Caco-2 (cell line): Measurements from ENCODE around the gene CNTN5. TPM values are rescaled to one million over a fixed set of nuclear protein-coding genes. Genes with fewer than 3 reads are reported as not detected.

Experiments used
- BruUV-seq: library from RNA; stranded (reverse); fragments of 400-500 nt; replicated peaks from 2 replicates; lab custom pipeline; 2021; lab: Mats Ljungman, UMichigan
- CTCF ChIA-PET: fragments of 300-600 bp; sonication (Branson Sonifier 250); formaldehyde crosslinking; loops from one replicate; lab custom pipeline; 2022; ENCODE audit warnings: antibody characterized with exemption; lab: Charles Lee
- POLR2A ChIA-PET: fragments of 300-600 bp; sonication (Branson Sonifier 250); formaldehyde crosslinking; loops from one replicate; lab custom pipeline; 2022; ENCODE audit warnings: antibody characterized with exemption; lab: Charles Lee
- DNase-seq, 2 experiments: peaks; one replicate each; pipeline versions ENCODE4 v3.0.0 to v3.0.0-alpha.2; 2020 to 2022
- H3K27me3 ChIP-seq: replicated peaks from 2 replicates; pipeline ENCODE4 v1.6.0; 2011; ENCODE audit warnings: low read length; ENCODE audit not compliant: control insufficient read depth, insufficient read depth
- H3K36me3 ChIP-seq: 2 replicates; pipeline ENCODE4 v1.5.1; 2011; ENCODE audit warnings: low read length; ENCODE audit not compliant: control insufficient read depth, insufficient read depth
- H3K4me1 ChIP-seq: fragments of 250-450 bp; sonication (Bioruptor Pico); 2 replicates; pipeline ENCODE4 v1.5.1; 2020; ENCODE audit warnings: mild to moderate bottlenecking
- H3K4me3 ChIP-seq: 2 replicates; pipeline ENCODE4 v1.5.1; 2011; ENCODE audit warnings: low read depth, mild to moderate bottlenecking, control low read depth, low read length
- H3K9me3 ChIP-seq: fragments of 250-450 bp; sonication (Bioruptor Pico); 2 replicates; pipeline ENCODE4 v1.5.1; 2020; ENCODE audit warnings: mild to moderate bottlenecking, moderate library complexity
- H3K27ac Mint-ChIP-seq: one replicate; pipeline ENCODE4 v1.8.0; 2022; ENCODE audit warnings: mixed read lengths; ENCODE audit not compliant: unreplicated experiment
- H3K27me3 Mint-ChIP-seq: one replicate; pipeline ENCODE4 v1.8.0; 2022; ENCODE audit warnings: mixed read lengths; ENCODE audit not compliant: insufficient read depth, unreplicated experiment
- H3K36me3 Mint-ChIP-seq: one replicate; pipeline ENCODE4 v1.8.0; 2022; ENCODE audit warnings: mild to moderate bottlenecking, mixed read lengths; ENCODE audit not compliant: insufficient read depth, unreplicated experiment
- H3K4me1 Mint-ChIP-seq: one replicate; pipeline ENCODE4 v1.8.0; 2022; ENCODE audit warnings: low read depth, mixed read lengths; ENCODE audit not compliant: unreplicated experiment
- H3K4me3 Mint-ChIP-seq: one replicate; pipeline ENCODE4 v1.8.0; 2022; ENCODE audit warnings: mild to moderate bottlenecking, moderate library complexity, mixed read lengths; ENCODE audit not compliant: unreplicated experiment
- H3K9me3 Mint-ChIP-seq: one replicate; pipeline ENCODE4 v1.8.0; 2022; ENCODE audit warnings: mixed read lengths; ENCODE audit not compliant: unreplicated experiment
- intact Hi-C: fragments of 100-400 bp; cut with micrococcal nuclease; formaldehyde crosslinking; loops from one replicate; pipeline ENCODE4 v1.10.0; 2022; ENCODE audit not compliant: unreplicated experiment
- total RNA-seq: library from RNA; stranded (reverse); gene quantifications from 2 replicates; pipeline ENCODE4 v1.2.3, GENCODE V29; 2022
- TF ChIP-seq, protein P1 (sequence below), 2 experiments: fragments of 200-600 bp in 1 of 2; IDR thresholded peaks; 1 replicate in 1 of 2; 2 replicates in 1 of 2; pipeline versions ENCODE4 v1.5.1 to v1.8.0; 2011 to 2022; ENCODE audit warnings: antibody characterized with exemption in 1 of 2, control low read depth in 1 of 2, inconsistent platforms in 1 of 2, low read depth in 1 of 2, low read length in 1 of 2, mild to moderate bottlenecking in 1 of 2, moderate library complexity in 1 of 2; ENCODE audit not compliant: insufficient read depth in 1 of 2, severe bottlenecking in 1 of 2, unreplicated experiment in 1 of 2

CNTN5 gene
- total RNA-seq, 1 experiment from 2014 or later = 1.00 TPM

DNA sequence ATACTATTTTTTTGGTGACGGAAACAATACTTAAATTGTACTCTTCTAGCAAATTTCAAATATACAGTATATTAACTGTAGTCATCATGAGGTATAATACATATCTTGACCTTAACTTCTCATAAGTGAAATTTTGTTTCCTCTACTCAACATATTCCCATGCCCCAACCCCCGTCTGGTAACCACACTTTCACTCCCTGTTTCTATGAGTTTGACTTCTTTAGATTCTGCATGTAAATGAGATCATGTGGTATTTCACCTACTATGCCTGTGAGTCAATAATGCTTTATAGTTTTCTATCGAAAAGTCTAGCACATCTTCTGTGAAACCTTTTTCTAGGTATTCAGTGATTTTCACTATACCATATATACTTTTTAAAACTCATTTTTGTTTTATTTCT is 663.2 kb downstream of the CNTN5 start:
- TF ChIP-seq, protein P1, sequence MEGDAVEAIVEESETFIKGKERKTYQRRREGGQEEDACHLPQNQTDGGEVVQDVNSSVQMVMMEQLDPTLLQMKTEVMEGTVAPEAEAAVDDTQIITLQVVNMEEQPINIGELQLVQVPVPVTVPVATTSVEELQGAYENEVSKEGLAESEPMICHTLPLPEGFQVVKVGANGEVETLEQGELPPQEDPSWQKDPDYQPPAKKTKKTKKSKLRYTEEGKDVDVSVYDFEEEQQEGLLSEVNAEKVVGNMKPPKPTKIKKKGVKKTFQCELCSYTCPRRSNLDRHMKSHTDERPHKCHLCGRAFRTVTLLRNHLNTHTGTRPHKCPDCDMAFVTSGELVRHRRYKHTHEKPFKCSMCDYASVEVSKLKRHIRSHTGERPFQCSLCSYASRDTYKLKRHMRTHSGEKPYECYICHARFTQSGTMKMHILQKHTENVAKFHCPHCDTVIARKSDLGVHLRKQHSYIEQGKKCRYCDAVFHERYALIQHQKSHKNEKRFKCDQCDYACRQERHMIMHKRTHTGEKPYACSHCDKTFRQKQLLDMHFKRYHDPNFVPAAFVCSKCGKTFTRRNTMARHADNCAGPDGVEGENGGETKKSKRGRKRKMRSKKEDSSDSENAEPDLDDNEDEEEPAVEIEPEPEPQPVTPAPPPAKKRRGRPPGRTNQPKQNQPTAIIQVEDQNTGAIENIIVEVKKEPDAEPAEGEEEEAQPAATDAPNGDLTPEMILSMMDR (IDR thresholded peaks at IDR 0.05; ENCODE audit: insufficient read depth in 1 of 2, low read depth in 1 of 2, low read length in 1 of 2, severe bottlenecking in 1 of 2, unreplicated experiment in 1 of 2) = no peak
- Mint-ChIP-seq H3K4me3 (no peak overlapping the region), H3K4me1 (no peaks in the 10 kb centered on the region), H3K36me3 (no peaks in the 10 kb centered on the region), H3K27ac (no peak overlapping the region), H3K9me3 (no peaks in the 10 kb centered on the region), H3K27me3 (peaks cover 3% of the 10 kb centered on the region)
- ChIA-PET POLR2A (no interaction called here), CTCF (no interaction called here)
- BruUV-seq = no TSS peak
- Histone ChIP-seq H3K36me3 (no peaks in the 10 kb centered on the region), H3K27me3 (no peaks in the 10 kb centered on the region), H3K4me1 (no peaks in the 10 kb centered on the region), H3K9me3 (no peaks in the 10 kb centered on the region), H3K4me3 (no peak overlapping the region)
- DNase-seq = no peak
- intact Hi-C loops = no loop called here

DNA sequence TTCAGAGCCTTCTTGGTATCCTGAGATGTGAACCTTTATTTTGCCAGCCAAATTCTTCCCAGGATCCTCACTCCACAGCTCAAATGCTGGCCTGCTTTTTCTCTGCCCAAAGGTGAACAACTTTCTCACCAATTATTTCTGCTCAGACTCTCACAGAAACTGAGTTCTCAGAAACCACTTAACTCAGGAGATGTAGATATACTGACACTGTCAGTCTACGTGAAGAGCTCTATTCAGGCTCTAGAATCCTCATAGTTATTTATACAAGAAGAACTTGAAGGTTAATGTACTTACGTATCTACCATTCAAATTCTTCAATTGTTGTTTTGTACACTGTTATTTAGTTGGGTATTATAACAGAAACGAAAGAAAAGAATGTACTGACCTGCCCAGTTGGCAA is 666.1 kb downstream of the CNTN5 start:
- Histone ChIP-seq H3K4me3 (no peak overlapping the region), H3K4me1 (no peaks in the 10 kb centered on the region), H3K27me3 (no peaks in the 10 kb centered on the region), H3K9me3 (0 out of 2 replicates have a peak, but pooled peaks cover 2% of the 10 kb centered on the region), H3K36me3 (no peaks in the 10 kb centered on the region)
- peaks cover 3% of the 10 kb centered on the region for H3K27me3 Mint-ChIP-seq
- no TSS peak for BruUV-seq
- no peak overlapping the region for H3K4me3 Mint-ChIP-seq
- no peaks in the 10 kb centered on the region for H3K36me3 Mint-ChIP-seq
- H3K4me1 Mint-ChIP-seq = no peaks in the 10 kb centered on the region
- TF ChIP-seq, protein P1 (IDR thresholded peaks at IDR 0.05; ENCODE audit: insufficient read depth in 1 of 2, low read depth in 1 of 2, low read length in 1 of 2, severe bottlenecking in 1 of 2, unreplicated experiment in 1 of 2) = no peak
- DNase-seq = no peak
- CTCF ChIA-PET = no interaction called here
- H3K27ac Mint-ChIP-seq = no peak overlapping the region
- POLR2A ChIA-PET = no interaction called here
- peaks cover 12% of the 10 kb centered on the region for H3K9me3 Mint-ChIP-seq
- intact Hi-C loops = no loop called here

DNA sequence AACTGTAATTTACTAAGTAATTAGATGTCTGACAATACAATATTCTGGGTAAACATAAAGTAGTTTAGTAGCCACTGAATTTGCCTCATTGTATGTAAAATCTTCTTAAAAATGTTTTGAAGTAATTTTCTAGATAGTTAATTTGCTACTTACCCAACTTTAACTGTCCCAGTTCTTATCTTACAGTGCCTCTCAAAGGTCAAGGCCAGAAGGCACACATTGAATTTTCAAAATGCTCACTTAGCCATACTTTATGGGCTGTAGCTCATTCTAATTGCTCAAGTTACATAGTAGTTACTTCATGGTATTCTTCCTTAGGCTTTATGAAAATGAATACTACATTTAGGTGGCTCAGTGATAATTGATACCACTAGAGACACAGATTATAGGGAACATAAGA is 666.6 kb downstream of the CNTN5 start:
- Mint-ChIP-seq H3K4me3 (no peak overlapping the region), H3K4me1 (no peaks in the 10 kb centered on the region), H3K9me3 (peaks cover 17% of the 10 kb centered on the region), H3K27ac (no peak overlapping the region), H3K36me3 (no peaks in the 10 kb centered on the region), H3K27me3 (peaks cover 3% of the 10 kb centered on the region)
- DNase-seq = no peak
- CTCF ChIA-PET = no interaction called here
- Histone ChIP-seq H3K9me3 (0 out of 2 replicates have a peak, but pooled peaks cover 2% of the 10 kb centered on the region), H3K36me3 (no peaks in the 10 kb centered on the region), H3K27me3 (no peaks in the 10 kb centered on the region), H3K4me3 (no peak overlapping the region), H3K4me1 (no peaks in the 10 kb centered on the region)
- BruUV-seq = no TSS peak
- POLR2A ChIA-PET = no interaction called here
- intact Hi-C loops = no loop called here
- TF ChIP-seq, protein P1 (IDR thresholded peaks at IDR 0.05; ENCODE audit: insufficient read depth in 1 of 2, low read depth in 1 of 2, low read length in 1 of 2, severe bottlenecking in 1 of 2, unreplicated experiment in 1 of 2) = no peak
